HepG2 (cell line): ENCODE measurements around the gene ATP10A. TPM values are rescaled to one million over a fixed set of nuclear protein-coding genes. Genes with fewer than 3 reads are reported as not detected.

Source experiments
- ATAC-seq: fragments of 200-7000 bp; cut with Tn5 transposase; 3 replicates; pipeline ENCODE4 v1.9.1; 2020; ENCODE audit warnings: mild to moderate bottlenecking, moderate library complexity
- BruUV-seq: library from RNA; stranded (reverse); fragments of 400-500 nt; replicated peaks from 2 replicates; lab custom pipeline; 2021; lab: Mats Ljungman, UMichigan
- CTCF ChIA-PET: fragments of 300-600 bp; formaldehyde crosslinking; extraction: SDS; loops from one replicate; lab custom pipeline; 2021; ENCODE audit warnings: low total read pairs, inconsistent platforms, low intra/inter-chr PET ratio; lab: Yijun Ruan, JAX
- POLR2A ChIA-PET: fragments of 350-600 bp; sonication (Branson Sonifier 250); formaldehyde crosslinking; loops from one replicate; lab custom pipeline; 2020; ENCODE audit warnings: antibody characterized with exemption, inconsistent platforms; lab: Yijun Ruan, JAX
- DNase-seq: peaks from one replicate; pipeline ENCODE4 v3.0.0-alpha.2; 2015; ENCODE audit warnings: low spot score
- FAIRE-seq: peaks from 3 replicates; lab custom pipeline; 2011; peaks lifted over from hg19 to GRCh38; lab: Jason Lieb, UNC
- H2AFZ ChIP-seq: one replicate; pipeline ENCODE4 v1.6.1; 2011; ENCODE audit warnings: low read length, inconsistent platforms
- H3K27ac ChIP-seq: fragments of 300-600 bp; 3 replicates; pipeline ENCODE4 v1.8.0; 2011; ENCODE audit warnings: mixed run types, mild to moderate bottlenecking, mixed read lengths, low read length, inconsistent platforms; ENCODE audit not compliant: insufficient read depth; ENCODE audit errors: extremely low read length
- H3K27me3 ChIP-seq, 2 experiments: fragments of 200-600 bp in 1 of 2; 2 replicates in 1 of 2; 3 replicates in 1 of 2; pipeline versions ENCODE4 v1.6.0 to v1.8.0; 2011; ENCODE audit warnings: low read length in 2 of 2, mild to moderate bottlenecking in 2 of 2, moderate library complexity in 2 of 2, inconsistent platforms in 1 of 2; ENCODE audit not compliant: insufficient read depth in 2 of 2, control insufficient read depth in 1 of 2
- H3K36me3 ChIP-seq, 2 experiments: fragments of 200-600 bp in 1 of 2; replicated peaks in 1 of 2; 2 replicates in 1 of 2; 3 replicates in 1 of 2; pipeline versions ENCODE4 v1.5.1 to v1.8.0; 2011; ENCODE audit warnings: low read length in 2 of 2, inconsistent platforms in 1 of 2; ENCODE audit not compliant: insufficient read depth in 2 of 2, control insufficient read depth in 1 of 2
- H3K4me1 ChIP-seq: 2 replicates; pipeline ENCODE4 v1.5.1; 2012; ENCODE audit warnings: low read length, inconsistent platforms; ENCODE audit not compliant: insufficient read depth
- H3K4me2 ChIP-seq: 2 replicates; pipeline ENCODE4 v1.6.0; 2011; ENCODE audit warnings: low read depth, low read length, inconsistent platforms
- H3K4me3 ChIP-seq, 3 experiments: fragments of 200-600 bp in 1 of 3; sonication (generic), shearing (Covaris generic) in 1 of 3; replicated peaks in 1 of 3; 2 replicates each; pipeline ENCODE4 v1.5.1; 2011 to 2016; ENCODE audit warnings: low read length in 3 of 3, inconsistent platforms in 2 of 3, low read depth in 2 of 3, mild to moderate bottlenecking in 2 of 3, control low read depth in 1 of 3, mixed read lengths in 1 of 3; ENCODE audit not compliant: insufficient read depth in 1 of 3
- H3K79me2 ChIP-seq: one replicate; pipeline ENCODE4 v1.6.1; 2011; ENCODE audit warnings: low read length, inconsistent platforms; ENCODE audit not compliant: insufficient read depth
- H3K9ac ChIP-seq: 2 replicates; pipeline ENCODE4 v1.6.0; 2011; ENCODE audit warnings: mild to moderate bottlenecking, low read depth, low read length, inconsistent platforms; ENCODE audit not compliant: insufficient read depth
- H3K9me3 ChIP-seq: 2 replicates; pipeline ENCODE4 v1.5.1; 2012; ENCODE audit warnings: mild to moderate bottlenecking, low read length
- H4K20me1 ChIP-seq: 2 replicates; pipeline ENCODE4 v1.6.0; 2011; ENCODE audit warnings: inconsistent platforms, mild to moderate bottlenecking, low read length, moderate library complexity; ENCODE audit not compliant: insufficient read depth
- ARHGAP35 ChIP-seq: sonication (generic); formaldehyde crosslinking; IDR thresholded peaks from 2 replicates; pipeline ENCODE4 v1.9.0; 2022; ENCODE audit warnings: mild to moderate bottlenecking, inconsistent platforms, moderate library complexity, missing genetic modification reagents, borderline replicate concordance
- CEBPB ChIP-seq: IDR thresholded peaks from 2 replicates; pipeline ENCODE4 v1.6.1; 2011; ENCODE audit warnings: low read depth, low read length, improper control_type of control experiment, borderline replicate concordance
- EEA1 ChIP-seq: sonication (generic); formaldehyde crosslinking; IDR thresholded peaks from 2 replicates; pipeline ENCODE4 v1.5.1; 2020; ENCODE audit warnings: mild to moderate bottlenecking, missing genetic modification reagents, borderline replicate concordance
- FOXA1 ChIP-seq, 2 experiments: fragments of 450-650 bp in 1 of 2; sonication (generic) in 1 of 2; formaldehyde crosslinking in 1 of 2; IDR thresholded peaks; 2 replicates each; pipeline versions ENCODE4 v1.4.0 to v1.6.1; 2016 to 2020; ENCODE audit warnings: missing genetic modification reagents in 1 of 2
- KAT7 ChIP-seq: IDR thresholded peaks from 2 replicates; pipeline ENCODE4 v1.6.1; 2018; ENCODE audit warnings: borderline replicate concordance, missing compliant biosample characterization
- MAFG ChIP-seq: sonication (generic); formaldehyde crosslinking; IDR thresholded peaks from 2 replicates; pipeline ENCODE4 v1.5.1; 2020; ENCODE audit warnings: mild to moderate bottlenecking, missing genetic modification reagents
- MTF2 ChIP-seq: sonication (generic); formaldehyde crosslinking; IDR thresholded peaks from 2 replicates; pipeline ENCODE4 v1.5.0; 2020; ENCODE audit warnings: missing genetic modification reagents, borderline replicate concordance
- NFYC ChIP-seq: IDR thresholded peaks from 2 replicates; pipeline ENCODE4 v1.6.1; 2016; ENCODE audit warnings: missing genetic modification reagents, missing compliant biosample characterization
- NPAS2 ChIP-seq: sonication (generic); formaldehyde crosslinking; IDR thresholded peaks from 2 replicates; pipeline ENCODE4 v1.8.0; 2022; ENCODE audit warnings: mild to moderate bottlenecking, missing genetic modification reagents, borderline replicate concordance
- NR2C2 ChIP-seq: sonication (generic); formaldehyde crosslinking; IDR thresholded peaks from 2 replicates; pipeline ENCODE4 v1.4.0; 2020; ENCODE audit warnings: missing genetic modification reagents, mild to moderate bottlenecking, moderate library complexity, borderline replicate concordance
- ZNF17 ChIP-seq: sonication (generic); formaldehyde crosslinking; IDR thresholded peaks from 2 replicates; pipeline ENCODE4 v1.5.0; 2020; ENCODE audit warnings: mild to moderate bottlenecking, missing genetic modification reagents
- ZNF205 ChIP-seq: IDR thresholded peaks from 2 replicates; pipeline ENCODE4 v1.6.1; 2018; ENCODE audit warnings: missing biosample characterization, missing genetic modification reagents
- ZNF260 ChIP-seq: sonication (generic); formaldehyde crosslinking; IDR thresholded peaks from 2 replicates; pipeline ENCODE4 v1.4.0; 2020; ENCODE audit warnings: missing genetic modification reagents, low read depth, mild to moderate bottlenecking, borderline replicate concordance
- ZNF556 ChIP-seq: sonication (generic); formaldehyde crosslinking; IDR thresholded peaks from 2 replicates; pipeline ENCODE4 v1.4.0; 2020; ENCODE audit warnings: mild to moderate bottlenecking, missing genetic modification reagents, borderline replicate concordance
- ZNF558 ChIP-seq: sonication (generic); formaldehyde crosslinking; IDR thresholded peaks from 2 replicates; pipeline ENCODE4 v1.9.0; 2022; ENCODE audit warnings: mild to moderate bottlenecking, missing genetic modification reagents, borderline replicate concordance
- ZNF564 ChIP-seq: sonication (generic); formaldehyde crosslinking; IDR thresholded peaks from 2 replicates; pipeline ENCODE4 v1.8.1; 2023; ENCODE audit warnings: mild to moderate bottlenecking, missing genetic modification reagents
- ZNF720 ChIP-seq: sonication (generic); formaldehyde crosslinking; IDR thresholded peaks from 2 replicates; pipeline ENCODE4 v1.4.0; 2020; ENCODE audit warnings: missing genetic modification reagents
- ZNF747 ChIP-seq: sonication (generic); formaldehyde crosslinking; IDR thresholded peaks from 2 replicates; pipeline ENCODE4 v1.8.1; 2023; ENCODE audit warnings: missing genetic modification reagents, mild to moderate bottlenecking, borderline replicate concordance
- WGBS: methylation state at CpG from one replicate; pipeline ENCODE4 v1.1.6; 2017; ENCODE audit warnings: low lambda C conversion rate; 5-methylcytosine and 5-hydroxymethylcytosine counted together
- in situ Hi-C: cut with HindIII; loops from 2 replicates; pipeline ENCODE4 v1.10.0; 2017; ENCODE audit warnings: low pct_unique_long_range_greater_than_20kb; ENCODE audit not compliant: extremely low pct_ligation_motif_present
- intact Hi-C: fragments of 100-400 bp; cut with micrococcal nuclease; formaldehyde crosslinking; loops from one replicate; pipeline ENCODE4 v1.10.0; 2022; ENCODE audit not compliant: unreplicated experiment
- polyA plus RNA-seq, 8 experiments: library from polyadenylated mRNA; depleted of rRNA in 3 of 8; stranded (reverse) in 7 of 8; unstranded in 1 of 8; fragments of >200 nt; fragmentation: Illumina TruSeq in 4 of 8; extraction: Trizol in 4 of 8; gene quantifications; 2 replicates each; pipeline versions ENCODE4 v1.2.1 to v1.2.3, GENCODE V29; 2011 to 2016; ENCODE audit warnings: low read depth in 4 of 8, missing spikeins in 1 of 8, mixed read lengths in 1 of 8; ENCODE audit not compliant: insufficient read depth in 1 of 8
- total RNA-seq, 5 experiments: library from RNA; depleted of rRNA; stranded (reverse); fragments of >200 nt; fragmentation: Illumina TruSeq; extraction: Trizol; gene quantifications; 2 replicates each; pipeline ENCODE4 v1.2.3, GENCODE V29; 2016; ENCODE audit warnings: low read depth in 1 of 5
- TF ChIP-seq, protein P1 (sequence below): sonication (generic); formaldehyde crosslinking; IDR thresholded peaks from 2 replicates; pipeline ENCODE4 v1.8.0; 2022; ENCODE audit warnings: missing genetic modification reagents, mild to moderate bottlenecking, moderate library complexity, borderline replicate concordance

Gene ATP10A
- total and polyA plus RNA-seq, 2 of the 13 experiments (the other 11 are each of a cell fraction or from before 2014, with no cell fraction given), result 0.58 to 4.2 TPM

DNA sequence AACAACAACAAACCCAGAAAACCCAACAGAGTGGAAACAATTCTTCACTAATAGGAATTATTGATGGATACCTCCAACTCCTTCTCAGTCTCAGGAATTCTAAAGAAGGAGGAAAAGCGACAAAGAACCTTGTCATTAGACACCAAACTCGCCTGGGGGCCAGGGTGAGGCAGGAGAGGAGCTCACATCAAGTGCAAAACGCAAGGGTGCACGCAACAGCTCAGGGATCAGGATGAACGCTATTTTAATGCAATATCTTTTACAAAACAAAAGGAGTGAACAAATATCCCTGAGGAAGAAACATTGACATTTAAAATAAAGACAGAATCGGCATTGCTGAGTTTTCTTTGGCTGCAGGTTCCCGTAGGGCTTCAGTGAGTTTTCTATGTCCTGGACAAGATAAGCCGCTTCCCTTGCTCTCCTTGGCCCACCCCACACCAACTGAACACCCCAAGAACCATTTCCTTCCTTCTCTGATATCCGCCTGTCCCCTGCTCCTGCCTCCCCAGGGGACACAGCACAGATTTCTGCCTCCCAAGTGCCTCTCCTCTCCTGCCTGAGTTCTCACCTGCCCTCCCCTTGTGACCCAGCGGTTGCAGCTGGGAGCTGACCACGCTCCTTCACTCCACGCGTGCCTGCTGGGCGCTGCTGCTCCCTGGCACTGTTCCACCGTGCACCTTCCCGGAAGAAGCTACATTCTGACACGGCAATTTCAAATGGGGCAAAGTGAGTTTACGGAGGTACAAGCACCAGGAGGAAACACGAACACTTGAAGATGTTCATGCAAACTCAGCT is 63.0 kb downstream of the ATP10A start:
- intact Hi-C loops, result no loop called here
- BruUV-seq, result no TSS peak
- WGBS, result 57% methylated on average over 19 of the region's 19 CpGs
- Histone ChIP-seq H2AFZ (no peak overlapping the region), H3K9me3 (no peaks in the 10 kb centered on the region), H4K20me1 (no peaks in the 10 kb centered on the region), H3K27ac (no peak overlapping the region), H3K4me1 (no peaks in the 10 kb centered on the region), H3K36me3 (no peaks in the 10 kb centered on the region), H3K79me2 (no peaks in the 10 kb centered on the region), H3K27me3 (peaks cover 0 to 3% of the 10 kb centered on the region in 2 experiments; a peak in 1 of 5 replicates), H3K4me3 (no peak overlapping the region), H3K4me2 (no peak overlapping the region), H3K9ac (no peak overlapping the region)
- DNase-seq, result no peak
- no peak for ATAC-seq
- POLR2A ChIA-PET, result no interaction called here
- FAIRE-seq, result no peak
- CTCF ChIA-PET, result no interaction called here
- TF ChIP-seq ZNF747 (CRISPR knock-in tag) (no peak), ZNF260 (CRISPR knock-in tag) (no peak), ZNF205 (CRISPR knock-in tag) (no peak), CEBPB (no peak), KAT7 (CRISPR knock-in tag) (no peak), ZNF17 (CRISPR knock-in tag) (no peak), ZNF564 (CRISPR knock-in tag) (no peak), FOXA1 (IDR thresholded peaks at IDR 0.05) (no peak), FOXA1 (CRISPR knock-in tag; IDR thresholded peaks at IDR 0.05) (no peak), ARHGAP35 (CRISPR knock-in tag) (no peak), ZNF556 (CRISPR knock-in tag) (no peak), MAFG (CRISPR knock-in tag) (no peak), NPAS2 (CRISPR knock-in tag) (no peak), EEA1 (no peak), NFYC (CRISPR knock-in tag) (no peak), MTF2 (CRISPR knock-in tag) (no peak), ZNF720 (no peak), ZNF558 (CRISPR knock-in tag) (no peak), NR2C2 (CRISPR knock-in tag) (no peak)
- TF ChIP-seq, protein P1, sequence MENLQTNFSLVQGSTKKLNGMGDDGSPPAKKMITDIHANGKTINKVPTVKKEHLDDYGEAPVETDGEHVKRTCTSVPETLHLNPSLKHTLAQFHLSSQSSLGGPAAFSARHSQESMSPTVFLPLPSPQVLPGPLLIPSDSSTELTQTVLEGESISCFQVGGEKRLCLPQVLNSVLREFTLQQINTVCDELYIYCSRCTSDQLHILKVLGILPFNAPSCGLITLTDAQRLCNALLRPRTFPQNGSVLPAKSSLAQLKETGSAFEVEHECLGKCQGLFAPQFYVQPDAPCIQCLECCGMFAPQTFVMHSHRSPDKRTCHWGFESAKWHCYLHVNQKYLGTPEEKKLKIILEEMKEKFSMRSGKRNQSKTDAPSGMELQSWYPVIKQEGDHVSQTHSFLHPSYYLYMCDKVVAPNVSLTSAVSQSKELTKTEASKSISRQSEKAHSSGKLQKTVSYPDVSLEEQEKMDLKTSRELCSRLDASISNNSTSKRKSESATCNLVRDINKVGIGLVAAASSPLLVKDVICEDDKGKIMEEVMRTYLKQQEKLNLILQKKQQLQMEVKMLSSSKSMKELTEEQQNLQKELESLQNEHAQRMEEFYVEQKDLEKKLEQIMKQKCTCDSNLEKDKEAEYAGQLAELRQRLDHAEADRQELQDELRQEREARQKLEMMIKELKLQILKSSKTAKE (CRISPR knock-in tag), result no peak
- in situ Hi-C loops, result no loop called here
